GM21825 (cell line): Measurements from ENCODE around the gene MYH6.
"Not testable (repeated sequence)": the region's sequence is repeated elsewhere in the genome, so short reads cannot be mapped to it uniquely, and the experiment has no call there.

Experiments used
- ATAC-seq: cut with Tn5 transposase; IDR thresholded peaks from one replicate; pipeline ENCODE4 v1.9.1; 2021; ENCODE audit warnings: mild to moderate bottlenecking, moderate library complexity; ENCODE audit not compliant: unreplicated experiment

The MYH6 gene

GRCh38 chr14:23399591-23399990, 8.5 kb downstream of the MYH6 start:
- ATAC-seq, result no peak

- no peak for ATAC-seq
Observed at GRCh38 chr14:23399136-23399535, 8.9 kb downstream of the MYH6 start.

- no peak for ATAC-seq
Observed at GRCh38 chr14:23398348-23398747, 9.7 kb downstream of the MYH6 start.

- no peak for ATAC-seq
Observed at GRCh38 chr14:23396781-23397407, 11.2 kb downstream of the MYH6 start.

GRCh38 chr14:23396126-23396525, 11.9 kb downstream of the MYH6 start:
- no peak for ATAC-seq

- no peak for ATAC-seq
Observed at GRCh38 chr14:23392613-23393012, 15.5 kb downstream of the MYH6 start.

- not testable (repeated sequence) for ATAC-seq
Observed at GRCh38 chr14:23389871-23390270, 18.2 kb downstream of the MYH6 start.

GRCh38 chr14:23389396-23389795, 18.7 kb downstream of the MYH6 start:
- ATAC-seq, result no peak

- ATAC-seq, result no peak
Observed at GRCh38 chr14:23388996-23389395, 19.1 kb downstream of the MYH6 start.

- ATAC-seq, result no peak
Observed at GRCh38 chr14:23387916-23388882, 19.9 kb downstream of the MYH6 start.

- no peak for ATAC-seq
Observed at GRCh38 chr14:23386999-23387398, 21.1 kb downstream of the MYH6 start.

GRCh38 chr14:23386266-23386657, 21.8 kb downstream of the MYH6 start:
- ATAC-seq, result not testable (repeated sequence)

- ATAC-seq, result no peak
Observed at GRCh38 chr14:23385642-23386265, 22.3 kb downstream of the MYH6 start.

GRCh38 chr14:23385244-23385641, 22.8 kb downstream of the MYH6 start:
- no peak for ATAC-seq

- no peak for ATAC-seq
Observed at GRCh38 chr14:23384364-23385080, 23.6 kb downstream of the MYH6 start.

- no peak for ATAC-seq
Observed at GRCh38 chr14:23382731-23383440, 25.2 kb downstream of the MYH6 start.

- no peak for ATAC-seq
Observed at GRCh38 chr14:23382276-23382675, 25.8 kb downstream of the MYH6 start.

GRCh38 chr14:23381871-23382270, 26.2 kb downstream of the MYH6 start:
- ATAC-seq, result no peak

- no peak for ATAC-seq
Observed at GRCh38 chr14:23380976-23381375, 27.1 kb downstream of the MYH6 start.

GRCh38 chr14:23380197-23380914, 27.7 kb downstream of the MYH6 start:
- ATAC-seq, result no peak
